ENCODE results near the gene IGHMBP2. TPM values are rescaled to one million over a fixed set of nuclear protein-coding genes. Genes with fewer than 3 reads are reported as not detected.

Gene IGHMBP2
- total and polyA plus RNA-seq, 2 donors from 2014 or later, result 8.8 to 19.6 TPM

DNA sequence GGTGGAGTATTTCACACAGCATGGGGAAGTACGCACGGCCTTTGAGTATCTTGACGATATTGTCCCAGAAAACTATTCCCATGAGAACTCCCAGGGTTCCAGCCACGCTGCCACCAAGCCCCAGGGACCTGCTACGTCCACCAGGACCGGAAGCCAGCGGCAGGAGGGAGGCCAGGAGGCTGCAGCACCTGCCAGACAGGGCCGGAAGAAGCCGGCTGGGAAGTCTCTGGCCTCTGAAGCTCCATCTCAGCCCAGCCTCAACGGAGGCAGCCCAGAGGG, 32.6 kb downstream of the IGHMBP2 start:
- Histone ChIP-seq H3K4me1 (ENCODE audit: control insufficient read depth in 2 of 3, insufficient read depth in 2 of 3, low read depth in 1 of 3, low read length in 3 of 3) (no peaks in the 10 kb centered on the region), H3K9me3 (ENCODE audit: control insufficient read depth in 2 of 3, insufficient read depth in 1 of 3, low read length in 3 of 3) (no peaks in the 10 kb centered on the region), H3K4me3 (ENCODE audit: low read length in 3 of 3) (no peak overlapping the region), H3K36me3 (ENCODE audit: control insufficient read depth in 2 of 3, insufficient read depth in 3 of 3, low read length in 3 of 3) (peaks cover 0 to 24% (median 16%) of the 10 kb centered on the region in 3 donors), H3K27ac (ENCODE audit: low read depth in 2 of 2, low read length in 2 of 2) (no peak overlapping the region), H3K9ac (ENCODE audit: low read length in 3 of 3) (no peak overlapping the region), H3K27me3 (ENCODE audit: control insufficient read depth, insufficient read depth, low read length) (no peaks in the 10 kb centered on the region)
- FAIRE-seq (no peak), DNase-seq (peak in 1 of 5 donors; percentile 47)
- TF ChIP-seq, protein P1, sequence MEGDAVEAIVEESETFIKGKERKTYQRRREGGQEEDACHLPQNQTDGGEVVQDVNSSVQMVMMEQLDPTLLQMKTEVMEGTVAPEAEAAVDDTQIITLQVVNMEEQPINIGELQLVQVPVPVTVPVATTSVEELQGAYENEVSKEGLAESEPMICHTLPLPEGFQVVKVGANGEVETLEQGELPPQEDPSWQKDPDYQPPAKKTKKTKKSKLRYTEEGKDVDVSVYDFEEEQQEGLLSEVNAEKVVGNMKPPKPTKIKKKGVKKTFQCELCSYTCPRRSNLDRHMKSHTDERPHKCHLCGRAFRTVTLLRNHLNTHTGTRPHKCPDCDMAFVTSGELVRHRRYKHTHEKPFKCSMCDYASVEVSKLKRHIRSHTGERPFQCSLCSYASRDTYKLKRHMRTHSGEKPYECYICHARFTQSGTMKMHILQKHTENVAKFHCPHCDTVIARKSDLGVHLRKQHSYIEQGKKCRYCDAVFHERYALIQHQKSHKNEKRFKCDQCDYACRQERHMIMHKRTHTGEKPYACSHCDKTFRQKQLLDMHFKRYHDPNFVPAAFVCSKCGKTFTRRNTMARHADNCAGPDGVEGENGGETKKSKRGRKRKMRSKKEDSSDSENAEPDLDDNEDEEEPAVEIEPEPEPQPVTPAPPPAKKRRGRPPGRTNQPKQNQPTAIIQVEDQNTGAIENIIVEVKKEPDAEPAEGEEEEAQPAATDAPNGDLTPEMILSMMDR (IDR thresholded peaks at IDR 0.05; ENCODE audit: borderline replicate concordance, extremely low read depth, insufficient read depth), result no peak
- intact Hi-C loops (cut with DNase I), result no loop called here

DNA sequence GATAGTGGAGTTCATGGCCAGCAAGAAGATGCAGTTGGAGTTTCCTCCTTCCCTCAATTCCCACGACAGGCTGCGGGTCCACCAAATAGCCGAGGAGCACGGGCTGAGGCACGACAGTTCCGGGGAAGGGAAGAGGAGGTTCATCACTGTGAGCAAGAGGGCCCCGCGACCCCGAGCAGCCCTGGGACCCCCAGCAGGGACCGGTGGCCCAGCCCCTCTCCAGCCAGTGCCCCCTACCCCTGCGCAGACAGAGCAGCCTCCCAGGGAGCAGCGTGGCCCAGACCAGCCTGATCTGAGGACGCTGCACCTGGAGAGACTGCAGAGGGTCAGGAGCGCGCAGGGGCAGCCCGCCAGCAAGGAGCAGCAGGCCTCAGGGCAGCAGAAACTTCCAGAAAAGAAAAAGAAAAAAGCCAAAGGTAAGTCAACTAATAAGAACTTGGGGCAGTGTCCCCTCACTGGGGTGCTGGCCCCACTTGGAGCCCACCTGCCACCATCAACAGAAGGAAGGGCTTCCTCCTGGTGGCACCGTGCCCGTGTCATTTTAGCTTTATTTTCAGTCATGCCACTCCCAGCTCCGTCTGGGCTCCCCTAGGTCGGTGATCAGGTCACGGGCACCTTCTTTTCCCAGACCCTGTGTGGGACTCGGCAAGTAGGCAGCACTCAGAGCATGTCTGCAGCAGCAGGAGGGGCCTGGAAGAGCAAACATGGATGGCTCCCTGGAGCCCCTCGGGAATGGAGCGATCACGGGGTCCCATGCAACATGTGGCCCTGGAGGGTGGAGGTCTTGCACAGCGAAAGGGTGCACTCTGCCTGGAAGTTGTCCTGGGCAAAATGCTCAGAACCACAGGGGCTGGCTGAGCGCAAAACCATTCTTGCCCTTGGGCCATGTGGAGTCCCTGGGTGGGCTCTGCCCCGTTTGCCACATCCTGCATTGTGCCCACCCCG, 33.3 kb downstream of the IGHMBP2 start:
- Histone ChIP-seq H3K4me1 (ENCODE audit: control insufficient read depth in 2 of 3, insufficient read depth in 2 of 3, low read depth in 1 of 3, low read length in 3 of 3) (no peaks in the 10 kb centered on the region), H3K9ac (ENCODE audit: low read length in 3 of 3) (no peak overlapping the region), H3K27ac (ENCODE audit: low read depth in 2 of 2, low read length in 2 of 2) (no peak overlapping the region), H3K9me3 (ENCODE audit: control insufficient read depth in 2 of 3, insufficient read depth in 1 of 3, low read length in 3 of 3) (no peaks in the 10 kb centered on the region), H3K27me3 (ENCODE audit: control insufficient read depth, insufficient read depth, low read length) (no peaks in the 10 kb centered on the region), H3K36me3 (ENCODE audit: control insufficient read depth in 2 of 3, insufficient read depth in 3 of 3, low read length in 3 of 3) (peaks cover 0 to 24% (median 16%) of the 10 kb centered on the region in 3 donors), H3K4me3 (ENCODE audit: low read length in 3 of 3) (no peak overlapping the region)
- TF ChIP-seq, protein P1 (IDR thresholded peaks at IDR 0.05; ENCODE audit: borderline replicate concordance, extremely low read depth, insufficient read depth), result no peak
- DNase-seq, result peak in 1 of 5 donors; percentile 63
- no peak for FAIRE-seq
- intact Hi-C loops (cut with DNase I), result no loop called here

DNA sequence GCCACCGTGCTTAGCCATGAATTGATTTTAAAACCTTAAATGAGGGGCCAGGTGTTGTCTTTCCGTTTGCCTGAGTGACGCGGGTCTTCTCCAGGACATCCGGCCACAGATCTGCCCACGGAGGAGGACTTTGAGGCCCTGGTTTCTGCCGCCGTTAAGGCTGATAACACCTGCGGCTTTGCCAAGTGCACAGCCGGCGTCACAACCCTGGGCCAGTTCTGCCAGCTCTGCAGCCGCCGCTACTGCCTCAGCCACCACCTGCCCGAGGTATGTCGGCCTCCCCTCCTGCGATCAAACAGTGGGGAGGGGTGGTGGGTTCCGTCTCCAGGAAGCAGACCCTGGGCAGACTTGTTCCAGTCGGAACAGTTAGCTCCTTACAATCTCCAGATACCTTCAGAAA, 34.4 kb downstream of the IGHMBP2 start:
- TF ChIP-seq, protein P1 (IDR thresholded peaks at IDR 0.05; ENCODE audit: borderline replicate concordance, extremely low read depth, insufficient read depth), result no peak
- FAIRE-seq (no peak), DNase-seq (peak in 1 of 5 donors; percentile 53)
- H3K27ac ChIP-seq (ENCODE audit: low read depth in 2 of 2, low read length in 2 of 2), result no peak overlapping the region
- no peak overlapping the region for H3K4me3 ChIP-seq (ENCODE audit: low read length in 3 of 3)
- no peaks in the 10 kb centered on the region for H3K4me1 ChIP-seq (ENCODE audit: control insufficient read depth in 2 of 3, insufficient read depth in 2 of 3, low read depth in 1 of 3, low read length in 3 of 3)
- intact Hi-C loops (cut with DNase I), result no loop called here
- no peaks in the 10 kb centered on the region for H3K9me3 ChIP-seq (ENCODE audit: control insufficient read depth in 2 of 3, insufficient read depth in 1 of 3, low read length in 3 of 3)
- H3K27me3 ChIP-seq (ENCODE audit: control insufficient read depth, insufficient read depth, low read length), result no peaks in the 10 kb centered on the region
- no peak overlapping the region for H3K9ac ChIP-seq (ENCODE audit: low read length in 3 of 3)
- peaks cover 0 to 22% (median 16%) of the 10 kb centered on the region in 3 donors for H3K36me3 ChIP-seq (ENCODE audit: control insufficient read depth in 2 of 3, insufficient read depth in 3 of 3, low read length in 3 of 3)
